GM18867 (cell line): Measurements from ENCODE around the gene PDZRN3.
"Not testable (repeated sequence)": the region's sequence is repeated elsewhere in the genome, so short reads cannot be mapped to it uniquely, and the experiment has no call there.

Experiments
- ATAC-seq: cut with Tn5 transposase; IDR thresholded peaks from one replicate; pipeline ENCODE4 v1.9.1; 2021; ENCODE audit warnings: mild to moderate bottlenecking, moderate library complexity; ENCODE audit not compliant: unreplicated experiment

Gene PDZRN3

DNA sequence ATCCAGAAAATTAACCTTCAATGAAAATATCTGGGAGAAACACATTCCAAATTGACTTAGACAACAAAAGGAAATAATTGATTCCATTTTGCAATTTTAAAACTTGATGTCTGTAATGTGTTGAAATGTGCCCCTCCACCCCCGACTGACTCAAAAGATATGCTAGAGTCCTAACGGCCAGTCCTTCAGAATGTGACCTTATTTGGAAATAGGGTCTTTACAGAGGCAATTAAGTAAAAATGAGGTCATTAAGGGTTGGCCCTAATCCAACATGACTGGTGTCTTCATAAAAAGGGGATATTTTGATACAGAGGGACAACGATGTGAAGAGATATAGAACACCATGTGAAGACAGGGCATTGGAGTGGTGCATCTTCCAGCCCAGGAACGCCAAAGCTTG is 153.9 kb downstream of the PDZRN3 start:
- ATAC-seq: no peak

DNA sequence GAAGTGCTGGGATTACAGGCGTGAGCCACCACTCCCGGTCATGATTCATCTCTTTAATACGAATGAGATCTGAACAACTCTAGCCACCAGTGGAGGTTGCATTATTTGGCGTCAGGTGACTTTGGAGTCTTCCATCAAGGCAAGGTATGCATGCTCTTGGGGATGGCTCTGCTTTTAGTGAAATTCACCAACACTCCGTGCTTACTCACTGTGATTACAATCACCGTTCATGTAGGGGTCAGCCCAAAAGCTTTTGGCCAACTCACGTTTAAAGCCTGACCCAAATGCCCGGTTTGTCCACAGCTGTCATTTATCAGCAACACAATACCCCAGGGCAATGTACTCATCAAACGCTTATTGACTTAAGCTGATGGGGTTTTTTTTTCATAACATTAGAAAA is 155.4 kb downstream of the PDZRN3 start:
- ATAC-seq: no peak

DNA sequence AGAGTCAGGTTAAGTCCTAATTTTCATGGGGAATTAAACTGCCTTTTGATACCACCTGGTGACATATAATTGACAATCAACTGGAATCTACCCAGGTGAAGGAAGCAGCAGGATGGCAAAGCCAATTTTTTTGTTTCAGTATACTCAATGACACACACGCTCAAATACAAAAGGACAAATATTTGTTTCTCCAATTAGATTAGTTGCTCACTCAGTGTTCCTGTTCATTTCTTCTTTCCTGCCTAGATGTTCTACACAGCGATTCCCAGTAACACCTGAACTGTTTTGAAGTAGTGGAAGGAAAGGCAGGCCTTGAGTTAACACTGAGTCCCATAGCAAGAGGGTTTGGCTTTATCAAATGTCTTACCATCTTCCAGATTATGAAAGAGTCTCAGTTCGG is 157.5 kb downstream of the PDZRN3 start:
- no peak for ATAC-seq

DNA sequence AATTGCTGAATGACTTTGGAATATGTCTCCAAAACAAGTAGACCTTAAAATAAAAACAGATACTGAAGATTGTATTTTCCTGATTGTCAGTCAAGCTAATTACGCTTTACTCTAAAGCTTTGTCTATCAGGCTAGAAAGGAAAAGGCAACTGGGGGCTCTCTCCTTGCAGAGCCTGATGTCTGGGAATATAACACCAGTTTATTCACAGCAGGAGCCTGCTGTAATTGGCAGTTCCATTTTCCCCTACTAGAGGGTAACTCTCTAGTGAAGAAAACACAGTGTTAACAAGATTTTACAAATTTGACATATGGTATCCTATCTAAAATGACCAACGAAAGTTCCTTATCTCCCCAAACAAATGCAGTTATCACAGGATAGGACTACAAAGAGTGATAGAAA is 158.8 kb downstream of the PDZRN3 start:
- no peak for ATAC-seq

DNA sequence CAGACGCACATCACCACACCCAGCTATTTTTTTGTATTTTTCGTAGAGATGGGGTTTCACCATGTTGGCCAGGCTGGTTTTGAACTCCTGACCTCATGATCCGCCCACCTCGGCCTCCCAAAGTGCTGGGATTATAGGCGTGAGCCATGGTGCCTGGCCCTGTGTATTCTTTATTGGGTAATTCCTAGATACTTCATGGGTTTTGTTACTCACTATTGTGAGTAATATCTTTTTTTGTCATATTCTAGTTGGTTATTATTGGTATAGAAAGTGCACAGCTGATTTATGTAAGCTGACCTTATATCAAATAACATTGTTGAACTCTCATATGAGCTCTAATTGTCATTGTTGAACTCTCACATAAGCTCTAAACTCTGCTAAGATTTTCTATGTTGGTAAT is 160.6 kb downstream of the PDZRN3 start:
- not testable (repeated sequence) for ATAC-seq

DNA sequence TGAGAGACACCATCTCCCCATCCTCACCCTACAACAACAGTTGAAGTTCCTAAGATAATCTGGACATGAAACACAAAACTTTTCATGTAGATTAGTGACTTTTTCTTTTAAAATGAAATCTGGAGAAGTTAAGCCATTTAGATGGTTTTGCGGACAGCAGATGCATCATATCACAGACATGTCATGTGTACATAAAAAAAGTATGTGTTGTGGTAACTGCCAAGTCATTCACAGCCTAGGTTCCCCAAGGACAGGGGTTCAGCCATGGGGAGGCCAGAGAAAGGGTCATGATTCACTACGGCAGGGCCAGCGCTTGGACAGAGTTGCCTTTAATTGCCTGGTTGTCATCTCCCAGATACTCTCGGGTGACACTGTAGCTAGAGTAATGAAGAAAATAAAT is 163.2 kb downstream of the PDZRN3 start:
- ATAC-seq: no peak

DNA sequence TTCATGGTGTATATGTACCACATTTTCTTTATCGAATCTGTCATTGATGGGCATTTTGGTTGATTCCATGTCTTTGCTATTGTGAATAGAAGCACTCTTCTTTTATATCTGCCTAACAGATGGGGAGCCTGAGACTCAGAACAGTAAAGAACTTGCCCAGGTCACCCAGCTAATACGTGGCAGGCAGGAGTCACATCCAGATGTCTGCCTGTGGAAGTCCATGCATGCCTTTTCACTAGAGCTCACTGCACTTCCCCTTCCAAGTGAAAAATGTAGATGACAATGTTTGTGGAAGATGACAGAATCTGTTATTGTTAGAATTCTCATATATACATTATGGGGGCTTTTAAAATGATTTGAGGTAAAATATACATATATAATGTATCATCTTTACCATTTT is 165.0 kb downstream of the PDZRN3 start:
- ATAC-seq: no peak

DNA sequence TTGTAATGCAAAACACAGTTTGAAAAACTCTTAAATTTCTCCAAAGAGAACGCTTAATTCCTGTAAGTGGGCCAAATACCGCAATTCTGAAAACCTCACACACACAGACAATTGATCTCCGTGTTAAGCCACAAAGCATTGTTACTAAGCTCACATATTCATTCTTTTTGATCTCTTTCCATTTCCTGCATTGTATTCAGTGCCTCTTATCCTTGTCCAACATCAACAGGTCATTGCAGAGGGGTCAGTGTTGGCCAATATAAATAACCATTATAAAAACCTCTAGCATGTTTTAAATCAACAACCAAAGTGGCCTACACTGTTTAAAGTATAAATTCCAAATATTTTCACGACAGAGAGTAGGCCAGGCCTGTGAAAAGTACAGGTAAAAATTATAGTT is 171.1 kb downstream of the PDZRN3 start:
- ATAC-seq: no peak

DNA sequence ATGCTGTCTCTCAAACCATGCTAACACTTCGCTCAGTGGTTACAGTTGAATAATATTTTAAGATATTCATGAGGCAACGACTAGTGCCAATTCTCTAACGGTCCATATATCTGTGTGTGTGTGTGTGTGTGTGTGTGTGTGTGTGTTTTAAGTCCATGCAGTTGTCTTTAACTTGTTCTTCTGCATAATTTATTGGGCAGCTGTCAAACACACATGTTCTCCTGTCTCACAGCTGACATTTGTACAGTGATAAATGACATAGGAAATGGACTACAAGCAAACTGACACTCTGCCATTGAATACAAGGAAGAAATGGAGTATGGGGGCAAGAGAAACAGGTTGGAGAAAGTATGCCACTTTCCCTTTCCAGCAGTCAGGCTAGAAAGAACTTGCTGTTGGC is 172.0 kb downstream of the PDZRN3 start:
- no peak for ATAC-seq

DNA sequence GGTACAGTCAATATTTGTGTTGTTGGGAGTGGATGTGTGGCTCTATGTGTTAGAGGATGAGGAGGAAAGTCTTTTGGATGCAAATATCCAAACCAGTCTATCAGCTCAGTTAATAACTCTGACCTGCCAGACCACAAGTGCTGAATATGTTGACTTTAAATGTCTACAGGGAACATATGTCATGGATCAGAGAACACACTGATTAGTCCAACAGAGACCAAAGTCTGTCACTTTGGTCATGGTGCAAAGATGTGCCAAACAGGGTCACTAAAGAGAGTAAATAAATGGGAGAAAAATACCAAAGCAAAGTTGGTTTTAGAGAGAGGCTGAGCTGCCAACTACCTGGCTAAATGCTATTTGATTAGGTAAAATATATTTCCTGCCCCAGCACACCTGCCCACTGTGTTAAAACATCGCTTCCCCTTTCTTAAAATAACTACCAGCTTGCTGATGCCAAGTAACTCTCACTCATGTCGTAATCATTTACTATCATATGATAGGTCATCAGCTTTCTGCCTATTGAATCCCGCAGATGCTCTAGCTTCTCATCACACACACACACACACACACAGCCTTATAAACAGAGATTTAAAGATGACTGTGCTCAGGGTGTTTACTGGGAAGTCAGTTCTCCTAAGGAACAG is 173.3 kb downstream of the PDZRN3 start:
- ATAC-seq: peak; percentile 54

DNA sequence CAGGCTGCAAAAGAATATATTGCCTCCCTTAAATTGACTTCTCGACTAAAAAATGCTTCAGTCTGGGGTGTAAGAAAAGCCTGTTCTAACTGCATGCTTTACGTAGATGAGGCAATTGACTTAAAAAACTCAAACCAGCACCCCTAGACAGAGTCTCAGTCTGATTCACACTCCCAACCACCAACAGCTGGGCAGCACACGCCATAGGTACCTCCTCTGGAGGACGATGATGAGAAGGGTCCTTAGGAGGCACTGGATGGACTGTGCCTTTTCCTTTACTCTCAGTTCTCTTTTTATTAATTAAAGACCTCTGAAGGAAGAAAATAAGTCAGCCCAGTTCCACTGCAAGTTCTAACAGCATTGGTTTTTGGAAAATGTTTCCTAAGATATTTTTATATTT is 175.0 kb downstream of the PDZRN3 start:
- ATAC-seq: peak; percentile 32

DNA sequence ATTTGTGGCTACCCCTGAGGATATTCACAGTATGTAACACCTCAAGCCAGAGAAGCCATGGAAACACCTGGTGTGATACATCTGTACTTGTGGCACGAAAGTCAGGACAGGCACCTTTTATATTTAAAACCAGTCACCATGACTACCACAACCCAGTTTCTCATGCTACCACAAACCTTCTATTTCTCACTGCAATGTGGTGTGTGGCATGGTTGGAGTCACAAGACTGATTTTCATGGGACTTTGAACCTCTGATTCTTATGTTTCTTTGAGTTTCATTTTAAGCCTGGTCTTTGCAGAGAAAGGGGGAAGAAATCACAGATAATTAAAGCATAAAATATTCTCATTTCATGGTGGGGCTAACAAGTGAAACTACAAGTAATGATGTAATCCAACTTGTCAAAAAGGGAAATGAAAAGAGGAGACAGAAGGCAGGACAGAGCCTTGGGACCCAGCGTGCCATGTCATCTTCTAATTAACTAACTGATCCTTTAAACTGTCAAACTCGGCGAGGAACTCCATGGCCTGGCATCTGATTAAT is 175.9 kb downstream of the PDZRN3 start:
- peak; percentile 87 for ATAC-seq

DNA sequence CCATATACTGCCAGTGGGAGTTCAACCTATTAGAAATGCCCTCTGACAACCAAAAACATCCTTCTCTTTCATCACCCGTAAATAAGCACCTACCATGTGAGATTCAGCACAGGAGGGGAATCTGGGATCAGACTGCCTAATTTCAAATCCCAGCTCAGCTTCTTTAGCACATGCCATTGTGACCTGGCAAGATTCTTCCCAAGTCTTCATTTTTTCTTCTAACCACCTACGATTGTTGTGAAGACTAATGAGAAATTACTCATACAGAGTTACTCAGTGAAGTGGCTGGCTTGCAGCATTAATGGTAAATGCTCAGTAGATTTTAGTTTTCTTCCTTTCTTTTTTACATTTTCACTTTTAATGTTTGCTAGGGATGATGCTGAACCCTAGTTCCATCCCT is 176.7 kb downstream of the PDZRN3 start:
- ATAC-seq: no peak

DNA sequence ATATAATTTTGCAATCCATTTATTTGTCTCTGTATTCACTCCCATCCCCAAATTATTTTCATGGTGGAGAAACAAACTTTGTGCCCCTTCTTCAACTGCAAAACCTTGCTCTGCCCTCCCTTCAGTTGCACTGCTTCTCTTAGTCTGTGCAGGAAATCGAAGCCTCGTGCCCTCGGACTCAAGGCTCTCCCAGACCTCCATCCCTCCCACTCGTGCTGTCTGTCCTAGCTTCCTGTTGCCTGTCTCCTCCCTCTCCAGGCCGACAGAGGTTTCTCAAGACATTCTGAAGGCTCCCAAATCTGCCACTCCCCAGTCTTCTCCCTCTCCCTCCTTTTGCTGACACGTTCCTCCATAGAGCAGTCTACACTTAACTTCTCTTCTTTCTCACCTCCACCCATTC is 177.6 kb downstream of the PDZRN3 start:
- no peak for ATAC-seq

DNA sequence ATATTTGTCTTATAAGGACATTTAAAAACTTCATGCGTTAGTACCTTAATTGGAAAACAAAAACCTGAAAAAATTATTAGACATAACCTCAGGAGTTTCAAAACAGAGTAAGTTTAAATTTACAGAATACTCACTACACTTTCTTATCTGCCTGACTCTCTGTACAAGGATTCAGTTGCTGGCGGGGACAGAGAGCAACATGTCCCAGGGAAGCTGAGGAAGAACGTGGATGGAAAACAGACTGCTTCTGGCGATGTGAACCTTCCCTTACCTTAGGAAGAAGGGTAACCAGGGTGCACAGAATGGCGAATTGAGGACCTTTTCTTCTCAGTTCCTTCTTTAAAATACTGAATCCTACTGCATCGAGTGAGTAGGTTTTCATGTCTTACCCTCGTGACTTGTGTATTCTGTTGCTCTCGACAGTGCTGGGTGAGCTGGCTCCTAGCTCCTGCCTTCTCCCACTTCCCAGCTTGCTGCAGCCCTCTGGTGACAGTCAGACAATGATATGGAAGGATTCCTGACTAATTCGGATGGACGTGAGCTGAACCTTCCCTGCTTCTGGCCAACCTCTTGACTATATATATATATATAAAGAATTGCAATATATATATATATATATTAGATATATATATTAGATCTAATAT is 178.2 kb downstream of the PDZRN3 start:
- no peak for ATAC-seq

DNA sequence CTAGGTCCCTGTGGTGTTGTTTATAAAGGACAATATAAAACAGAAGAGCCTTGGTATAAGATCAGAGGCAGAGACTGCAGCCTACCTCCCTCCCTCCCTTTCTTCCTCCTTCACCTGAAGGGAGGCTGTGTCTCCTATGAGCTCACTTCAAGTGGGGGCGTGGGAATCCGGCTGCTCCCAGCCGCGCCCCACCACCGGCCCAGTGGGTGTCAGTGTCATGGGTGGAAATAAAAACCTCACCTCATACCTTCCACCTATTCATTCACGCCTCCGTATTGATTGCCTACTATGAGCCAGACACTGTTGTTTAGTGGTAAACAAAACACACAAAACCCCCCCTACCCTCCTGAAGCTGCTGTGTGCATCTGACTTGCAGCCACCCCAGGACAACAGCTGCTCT is 181.9 kb downstream of the PDZRN3 start:
- no peak for ATAC-seq

DNA sequence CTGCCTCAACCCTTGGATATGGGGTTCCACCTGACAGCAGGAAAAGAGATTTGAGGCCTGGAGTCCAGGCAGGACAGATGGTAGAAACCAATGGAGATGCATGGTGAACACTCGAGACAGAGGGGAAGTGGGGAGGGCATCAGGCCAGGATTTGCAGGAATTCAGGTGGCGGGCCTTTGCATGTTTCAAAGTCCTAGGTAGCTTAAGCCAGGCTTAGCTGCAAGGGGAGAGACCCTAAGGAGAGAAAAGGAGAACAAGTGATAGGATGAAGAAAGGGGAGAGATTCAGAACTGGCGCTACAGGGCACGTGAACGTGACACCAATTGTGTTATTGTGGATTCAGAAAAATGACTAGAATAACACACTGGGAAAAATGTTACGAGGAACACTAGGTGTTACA is 182.6 kb downstream of the PDZRN3 start:
- no peak for ATAC-seq

DNA sequence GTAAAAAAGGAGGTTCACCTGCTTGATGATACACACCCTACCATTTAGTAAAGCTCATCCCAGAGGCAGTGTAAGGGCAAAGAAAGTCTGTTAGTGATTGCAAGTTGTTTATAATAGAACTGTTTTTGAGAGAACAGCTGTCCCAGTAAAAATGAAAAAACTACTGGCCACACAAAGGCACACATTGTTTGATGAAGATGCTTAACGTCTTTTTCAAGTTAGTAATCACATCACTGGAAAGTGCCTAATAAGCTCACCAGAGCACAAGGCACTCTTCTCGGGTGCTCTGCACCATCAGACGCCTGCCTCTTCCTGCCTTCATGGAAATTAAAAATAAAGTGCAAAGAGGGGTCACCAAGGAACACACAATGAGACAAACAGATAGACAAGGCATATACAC is 186.9 kb downstream of the PDZRN3 start:
- ATAC-seq: no peak

DNA sequence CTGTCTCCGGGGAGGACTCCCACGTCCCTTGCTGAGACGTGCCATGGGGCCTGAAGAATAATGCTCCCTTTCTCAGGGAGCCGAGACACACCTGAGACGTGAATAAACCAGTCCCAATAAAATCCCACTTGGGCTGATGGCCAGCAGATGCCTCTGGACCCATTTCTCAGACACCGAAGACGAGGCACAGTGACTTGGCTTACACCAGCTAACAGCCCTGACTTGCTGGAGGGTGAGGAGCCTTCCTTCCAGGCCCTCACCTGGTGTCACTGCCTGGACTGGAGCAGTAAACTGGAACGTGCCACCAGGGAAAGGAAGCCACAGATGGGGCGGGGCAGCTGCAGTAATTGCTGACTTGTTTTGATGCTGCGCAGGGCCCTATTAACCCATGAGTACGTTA is 189.7 kb downstream of the PDZRN3 start:
- no peak for ATAC-seq

DNA sequence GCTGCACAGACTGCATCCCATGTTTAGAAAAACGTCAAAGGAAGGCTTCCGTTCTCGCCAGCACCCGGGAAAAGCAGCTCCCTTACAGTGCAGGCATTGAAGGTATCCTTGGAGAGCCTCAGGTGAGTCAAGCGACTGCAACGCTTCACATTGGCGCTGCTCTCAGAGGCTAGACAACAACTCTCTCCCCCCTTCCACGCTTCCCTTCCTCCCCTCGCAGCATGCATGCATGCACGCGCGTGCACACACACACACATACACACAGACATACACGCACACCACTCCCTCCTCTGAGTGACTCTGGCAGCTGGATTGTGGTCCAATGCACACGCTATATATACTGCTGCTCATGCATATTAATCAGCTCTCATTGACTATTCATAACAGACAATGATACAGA is 191.1 kb downstream of the PDZRN3 start:
- ATAC-seq: no peak

DNA sequence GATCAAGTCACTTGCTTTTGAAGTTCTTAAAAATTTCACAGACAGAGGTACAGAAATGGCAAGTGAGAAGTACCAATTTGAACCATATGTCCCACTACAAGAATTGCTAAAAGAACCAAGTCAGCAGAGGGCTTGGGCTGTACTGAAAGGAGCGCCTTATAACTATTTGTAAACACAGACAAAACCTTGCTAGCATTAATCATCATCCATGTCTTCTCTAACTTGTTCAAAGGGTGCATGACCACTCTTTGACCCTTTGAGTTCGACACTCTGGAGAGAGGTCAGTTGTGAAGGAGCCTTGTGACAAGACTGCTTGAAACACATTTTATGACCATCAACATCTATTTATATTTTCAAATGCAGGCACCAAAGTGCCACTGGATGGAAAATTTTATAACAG is 191.7 kb downstream of the PDZRN3 start:
- no peak for ATAC-seq

DNA sequence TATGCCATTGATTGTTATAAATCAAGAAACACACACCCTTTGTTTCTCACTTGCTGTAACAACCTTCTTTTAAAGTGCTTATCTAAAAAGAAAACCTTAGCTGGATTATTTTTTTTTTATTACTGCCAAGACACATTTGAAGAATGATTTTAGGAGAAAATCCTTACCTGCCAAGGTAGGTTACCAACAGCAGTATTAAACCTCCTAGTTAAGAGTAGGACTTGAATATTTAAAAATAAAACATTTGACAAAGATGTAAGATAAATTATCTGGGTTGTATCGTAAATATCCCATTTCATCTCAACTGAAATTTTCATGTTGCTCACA is 192.1 kb downstream of the PDZRN3 start:
- no peak for ATAC-seq
